Parathyroid adenoma (tissue), 2 donors: ENCODE data around the gene TMEM161A.
"Not testable (repeated sequence)": the region's sequence is repeated elsewhere in the genome, so short reads cannot be mapped to it uniquely, and the experiment has no call there.

ENCODE experiments used
- H2AFZ ChIP-seq: fragments of 300-600 bp; sonication (generic); one replicate; pipeline ENCODE4 v1.7.0; 2017; ENCODE audit warnings: antibody characterized with exemption, mild to moderate bottlenecking
- H3K27ac ChIP-seq: fragments of 300-600 bp; sonication (generic); one replicate; pipeline ENCODE4 v1.7.0; 2017
- H3K27me3 ChIP-seq: fragments of 300-600 bp; sonication (generic); one replicate; pipeline ENCODE4 v1.7.0; 2017; ENCODE audit warnings: low read length; ENCODE audit not compliant: control insufficient read depth, insufficient read depth
- H3K36me3 ChIP-seq: fragments of 300-600 bp; sonication (generic); one replicate; pipeline ENCODE4 v1.7.0; 2017; ENCODE audit warnings: low read length; ENCODE audit not compliant: control insufficient read depth, insufficient read depth
- H3K4me1 ChIP-seq: fragments of 300-600 bp; sonication (generic); one replicate; pipeline ENCODE4 v1.7.0; 2017; ENCODE audit warnings: control low read depth
- H3K4me2 ChIP-seq: fragments of 300-600 bp; sonication (generic); one replicate; pipeline ENCODE4 v1.7.0; 2017; ENCODE audit warnings: low read length
- H3K4me3 ChIP-seq: fragments of 300-600 bp; sonication (generic); one replicate; pipeline ENCODE4 v1.7.0; 2017; ENCODE audit warnings: low read depth, low read length
- H3K79me2 ChIP-seq: fragments of 300-600 bp; sonication (generic); one replicate; pipeline ENCODE4 v1.7.0; 2017; ENCODE audit warnings: control low read depth
- H3K9ac ChIP-seq: fragments of 300-600 bp; sonication (generic); one replicate; pipeline ENCODE4 v1.7.0; 2017; ENCODE audit warnings: mild to moderate bottlenecking
- H3K9me3 ChIP-seq: fragments of 300-600 bp; sonication (generic); one replicate; pipeline ENCODE4 v1.7.0; 2017; ENCODE audit warnings: low read length; ENCODE audit not compliant: control insufficient read depth
- TF ChIP-seq, protein P1 (sequence below): fragments of 300-600 bp; sonication (generic); IDR thresholded peaks from one replicate; pipeline ENCODE4 v1.7.0; 2017; ENCODE audit warnings: antibody characterized with exemption, mild to moderate bottlenecking
- donor health status: primary hyperparathyroidism.

Gene TMEM161A

DNA sequence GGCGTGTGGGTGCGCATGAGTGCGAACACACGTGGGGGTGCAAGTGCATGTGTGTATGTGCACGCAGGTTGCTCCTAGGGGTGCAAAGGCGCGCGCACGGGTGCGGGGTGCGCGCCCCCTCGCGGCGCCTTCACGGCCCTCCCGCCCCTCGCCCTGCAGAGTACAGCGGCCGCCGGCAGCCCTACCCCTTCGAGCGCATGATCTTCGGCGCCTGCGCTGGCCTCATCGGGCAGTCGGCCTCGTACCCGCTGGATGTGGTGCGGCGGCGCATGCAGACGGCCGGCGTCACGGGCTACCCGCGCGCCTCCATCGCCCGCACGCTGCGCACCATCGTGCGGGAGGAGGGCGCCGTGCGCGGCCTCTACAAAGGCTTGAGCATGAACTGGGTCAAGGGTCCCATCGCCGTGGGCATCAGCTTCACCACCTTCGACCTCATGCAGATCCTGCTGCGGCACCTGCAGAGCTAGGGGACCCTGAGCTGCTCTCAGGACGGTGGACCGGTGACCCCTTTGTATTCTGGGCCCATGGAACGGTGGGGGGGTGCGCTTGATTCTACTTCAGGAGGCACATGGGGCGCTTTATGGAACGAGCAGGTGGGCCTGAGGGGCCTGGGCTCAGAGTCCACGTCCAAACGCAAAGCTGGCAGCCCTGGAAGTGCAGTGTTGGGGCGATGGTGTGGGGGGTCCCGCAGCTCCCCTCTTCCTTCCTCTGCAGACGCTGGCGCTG lies 27.7 kb downstream of the TMEM161A start:
- no peak overlapping the region for H2AFZ ChIP-seq
- H3K4me2 ChIP-seq = no peak overlapping the region
- no peaks in the 10 kb centered on the region for H3K9me3 ChIP-seq
- TF ChIP-seq, protein P1, sequence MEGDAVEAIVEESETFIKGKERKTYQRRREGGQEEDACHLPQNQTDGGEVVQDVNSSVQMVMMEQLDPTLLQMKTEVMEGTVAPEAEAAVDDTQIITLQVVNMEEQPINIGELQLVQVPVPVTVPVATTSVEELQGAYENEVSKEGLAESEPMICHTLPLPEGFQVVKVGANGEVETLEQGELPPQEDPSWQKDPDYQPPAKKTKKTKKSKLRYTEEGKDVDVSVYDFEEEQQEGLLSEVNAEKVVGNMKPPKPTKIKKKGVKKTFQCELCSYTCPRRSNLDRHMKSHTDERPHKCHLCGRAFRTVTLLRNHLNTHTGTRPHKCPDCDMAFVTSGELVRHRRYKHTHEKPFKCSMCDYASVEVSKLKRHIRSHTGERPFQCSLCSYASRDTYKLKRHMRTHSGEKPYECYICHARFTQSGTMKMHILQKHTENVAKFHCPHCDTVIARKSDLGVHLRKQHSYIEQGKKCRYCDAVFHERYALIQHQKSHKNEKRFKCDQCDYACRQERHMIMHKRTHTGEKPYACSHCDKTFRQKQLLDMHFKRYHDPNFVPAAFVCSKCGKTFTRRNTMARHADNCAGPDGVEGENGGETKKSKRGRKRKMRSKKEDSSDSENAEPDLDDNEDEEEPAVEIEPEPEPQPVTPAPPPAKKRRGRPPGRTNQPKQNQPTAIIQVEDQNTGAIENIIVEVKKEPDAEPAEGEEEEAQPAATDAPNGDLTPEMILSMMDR = no peak
- no peaks in the 10 kb centered on the region for H3K4me1 ChIP-seq
- no peak overlapping the region for H3K4me3 ChIP-seq
- no peak overlapping the region for H3K9ac ChIP-seq
- no peaks in the 10 kb centered on the region for H3K79me2 ChIP-seq
- H3K36me3 ChIP-seq = no peaks in the 10 kb centered on the region
- no peak overlapping the region for H3K27ac ChIP-seq
- H3K27me3 ChIP-seq = no peaks in the 10 kb centered on the region

DNA sequence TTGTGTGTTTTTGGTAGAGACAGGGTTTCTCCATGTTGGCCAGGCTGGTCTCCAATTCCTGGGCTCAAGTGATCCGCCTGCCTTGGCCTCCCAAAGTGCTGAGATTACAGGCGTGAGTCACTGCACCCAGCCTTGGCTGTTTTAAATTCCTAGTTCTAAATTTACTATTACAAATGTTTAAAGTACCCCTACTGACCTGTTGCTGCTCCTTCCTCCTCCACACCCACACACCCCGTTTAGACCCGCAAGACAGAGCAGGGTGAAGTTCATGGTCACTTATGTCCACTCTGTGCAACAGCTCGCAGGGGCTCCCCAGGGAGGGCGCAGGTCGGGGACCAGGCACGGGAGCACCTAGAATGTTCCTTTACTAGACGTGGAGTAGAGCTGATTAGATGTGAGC lies 28.7 kb downstream of the TMEM161A start:
- Histone ChIP-seq H3K36me3 (no peaks in the 10 kb centered on the region), H3K9me3 (no peaks in the 10 kb centered on the region), H3K79me2 (no peaks in the 10 kb centered on the region), H2AFZ (no peak overlapping the region), H3K27me3 (no peaks in the 10 kb centered on the region), H3K4me3 (no peak overlapping the region), H3K4me1 (no peaks in the 10 kb centered on the region), H3K4me2 (no peak overlapping the region), H3K9ac (no peak overlapping the region), H3K27ac (no peak overlapping the region)
- TF ChIP-seq, protein P1 = no peak

DNA sequence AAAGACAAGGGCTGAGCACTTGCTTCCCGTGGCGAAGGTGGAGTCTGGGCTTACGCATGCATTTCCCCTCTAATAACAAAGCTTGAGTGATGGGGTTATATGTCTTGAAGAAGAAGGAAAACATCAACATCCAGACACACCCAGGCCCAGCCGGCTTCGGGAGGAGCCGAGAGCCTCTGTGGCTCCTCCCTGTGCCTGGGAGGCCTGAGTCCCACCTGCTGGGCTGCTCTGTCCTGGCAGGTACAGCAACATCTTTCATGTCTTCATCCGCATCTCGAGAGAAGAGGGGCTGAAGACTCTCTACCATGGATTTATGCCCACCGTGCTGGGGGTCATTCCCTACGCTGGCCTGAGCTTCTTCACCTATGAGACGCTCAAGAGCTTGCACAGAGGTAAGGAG lies 30.6 kb downstream of the TMEM161A start:
- no peaks in the 10 kb centered on the region for H3K9me3 ChIP-seq
- no peaks in the 10 kb centered on the region for H3K4me1 ChIP-seq
- H3K4me2 ChIP-seq = no peak overlapping the region
- TF ChIP-seq, protein P1 = no peak
- no peak overlapping the region for H2AFZ ChIP-seq
- H3K27me3 ChIP-seq = no peaks in the 10 kb centered on the region
- H3K27ac ChIP-seq = no peak overlapping the region
- H3K4me3 ChIP-seq = no peak overlapping the region
- H3K36me3 ChIP-seq = no peaks in the 10 kb centered on the region
- H3K9ac ChIP-seq = no peak overlapping the region
- no peaks in the 10 kb centered on the region for H3K79me2 ChIP-seq

GRCh38 chr19:19106938-19107337 lies 31.3 kb downstream of the TMEM161A start:
- not testable (repeated sequence) for H3K9me3 ChIP-seq, H2AFZ ChIP-seq, H3K79me2 ChIP-seq, H3K4me1 ChIP-seq, H3K27ac ChIP-seq, H3K27me3 ChIP-seq, H3K4me2 ChIP-seq, H3K4me3 ChIP-seq, H3K9ac ChIP-seq, H3K36me3 ChIP-seq

DNA sequence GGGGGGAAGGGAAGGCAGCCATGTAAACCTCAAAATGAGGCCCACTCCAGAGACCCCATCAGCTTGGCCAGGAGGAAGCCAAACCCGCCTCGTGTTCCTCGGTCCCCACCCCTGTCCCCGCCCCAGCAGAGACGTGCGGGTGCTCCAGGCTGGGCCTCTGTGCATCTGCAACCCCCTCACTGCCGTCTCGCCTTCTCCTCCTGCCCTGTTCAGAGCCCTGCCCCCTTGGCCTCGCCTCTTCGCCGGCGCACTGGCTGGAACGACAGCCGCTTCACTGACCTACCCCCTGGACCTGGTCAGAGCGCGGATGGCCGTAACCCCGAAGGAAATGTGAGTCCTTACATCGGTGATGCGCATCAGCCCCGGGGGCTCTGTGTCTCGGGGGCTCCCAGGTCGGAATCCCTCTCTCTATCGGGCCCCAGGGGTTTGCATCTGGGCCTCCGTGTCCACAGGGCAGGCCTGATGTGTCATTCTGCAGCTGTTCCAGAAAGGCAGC lies 32.2 kb downstream of the TMEM161A start:
- H3K9ac ChIP-seq = no peak overlapping the region
- H3K27ac ChIP-seq = no peak overlapping the region
- H2AFZ ChIP-seq = no peak overlapping the region
- no peak overlapping the region for H3K4me2 ChIP-seq
- no peaks in the 10 kb centered on the region for H3K9me3 ChIP-seq
- TF ChIP-seq, protein P1 = no peak
- H3K36me3 ChIP-seq = no peaks in the 10 kb centered on the region
- no peaks in the 10 kb centered on the region for H3K79me2 ChIP-seq
- no peak overlapping the region for H3K4me3 ChIP-seq
- no peaks in the 10 kb centered on the region for H3K27me3 ChIP-seq
- H3K4me1 ChIP-seq = no peaks in the 10 kb centered on the region
